NCI-H1694 (cell line): Measurements from ENCODE around the gene ZNF662.
A peak's percentile ranks its signal among the peaks of the same experiment; 100 is the strongest.
"Not testable (repeated sequence)": the region's sequence is repeated elsewhere in the genome, so short reads cannot be mapped to it uniquely, and the experiment has no call there.

ENCODE experiments used
- DNase-seq: peaks from one replicate; lab custom pipeline; 2025; lab: John Stamatoyannopoulos, UW

ZNF662 gene

DNA sequence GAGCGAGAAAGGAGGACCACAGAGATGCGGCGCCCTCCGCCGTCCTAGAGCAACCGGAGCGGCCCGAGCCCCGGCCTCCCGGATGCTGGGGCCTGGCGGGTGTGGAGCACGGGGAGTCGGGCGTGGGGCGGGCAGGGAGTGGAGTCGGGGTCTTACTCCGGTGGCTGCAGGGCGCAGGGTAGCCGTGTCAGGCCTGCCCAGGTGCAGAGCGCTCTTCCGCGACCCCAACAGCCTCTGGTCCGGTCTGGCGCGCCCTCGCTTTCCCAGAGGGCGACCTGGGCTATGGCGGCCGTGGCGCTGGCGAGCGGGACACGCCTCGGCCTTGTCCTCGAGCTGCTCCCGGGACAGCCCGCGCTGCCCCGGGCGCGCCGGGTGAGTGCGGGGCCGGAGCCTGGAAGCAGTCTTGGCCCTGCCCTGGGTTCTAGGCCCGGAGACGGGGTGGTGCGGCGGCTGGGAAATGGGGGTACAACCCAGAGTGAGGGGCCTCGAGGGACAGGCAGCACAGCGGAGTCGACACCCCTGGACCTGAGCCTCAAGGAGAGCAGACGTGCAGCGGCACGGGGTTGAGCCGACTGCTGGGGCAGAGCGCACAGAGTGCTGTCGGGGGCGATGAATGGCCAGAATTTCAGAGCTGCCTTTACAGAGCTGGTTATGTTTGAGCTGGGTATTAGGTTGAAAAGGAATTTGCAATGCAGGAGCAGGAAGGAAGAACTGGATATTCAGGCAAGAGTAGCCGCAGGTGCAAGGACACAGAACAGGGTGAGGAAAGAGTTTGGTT is at the start of gene ZNF662:
Gene ZNF662, plus strand, starts transcription at position 73 of the 778 bp plus-strand sequence. CDS start 1,973 bp downstream, outside the sequence.
- no peak for DNase-seq

DNA sequence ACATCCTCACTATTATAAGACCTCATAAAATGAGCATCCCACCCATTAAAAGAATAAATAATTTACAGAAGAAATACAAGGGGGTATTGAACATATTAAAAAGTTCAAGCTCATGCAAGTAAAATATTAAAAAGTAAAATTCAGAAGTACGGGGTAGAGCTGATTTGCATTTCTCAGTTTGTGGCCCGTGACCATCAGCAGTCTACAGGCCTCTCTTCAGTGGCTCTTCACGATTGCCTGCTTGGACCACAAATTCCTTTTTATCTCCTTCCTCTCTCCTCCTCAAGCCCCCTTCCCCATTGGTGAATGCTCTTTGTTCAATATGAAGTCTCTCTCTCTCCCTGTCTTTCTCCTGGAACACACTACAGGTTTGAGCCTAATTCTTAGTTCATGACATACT is 49.4 kb upstream of the ZNF662 start:
- no peak for DNase-seq

- no peak for DNase-seq
Observed at GRCh38 chr3:42864321-42864950, 41.5 kb upstream of the ZNF662 start.

GRCh38 chr3:42865256-42865655 is 40.7 kb upstream of the ZNF662 start:
- no peak for DNase-seq

DNA sequence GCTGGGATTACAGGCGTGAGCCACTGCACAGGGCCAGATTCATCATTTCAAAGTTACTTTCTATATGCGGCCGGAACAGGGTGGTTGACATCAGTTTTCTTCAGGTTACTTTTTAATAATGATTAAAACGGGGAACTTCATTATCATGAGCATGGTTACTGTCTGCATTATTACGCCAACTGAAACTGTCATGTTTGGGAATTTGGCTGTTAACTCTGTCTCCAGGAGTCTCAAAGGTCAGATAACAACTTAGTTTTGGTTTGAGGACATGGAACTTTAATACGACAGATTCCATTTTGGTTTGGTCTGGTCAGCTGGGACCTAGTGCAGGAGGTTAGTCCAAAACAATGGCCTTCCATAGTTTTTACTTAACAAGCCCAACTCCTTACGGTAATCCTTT is 38.8 kb upstream of the ZNF662 start:
- DNase-seq = no peak

GRCh38 chr3:42868841-42869240 is 37.1 kb upstream of the ZNF662 start:
- no peak for DNase-seq

DNA sequence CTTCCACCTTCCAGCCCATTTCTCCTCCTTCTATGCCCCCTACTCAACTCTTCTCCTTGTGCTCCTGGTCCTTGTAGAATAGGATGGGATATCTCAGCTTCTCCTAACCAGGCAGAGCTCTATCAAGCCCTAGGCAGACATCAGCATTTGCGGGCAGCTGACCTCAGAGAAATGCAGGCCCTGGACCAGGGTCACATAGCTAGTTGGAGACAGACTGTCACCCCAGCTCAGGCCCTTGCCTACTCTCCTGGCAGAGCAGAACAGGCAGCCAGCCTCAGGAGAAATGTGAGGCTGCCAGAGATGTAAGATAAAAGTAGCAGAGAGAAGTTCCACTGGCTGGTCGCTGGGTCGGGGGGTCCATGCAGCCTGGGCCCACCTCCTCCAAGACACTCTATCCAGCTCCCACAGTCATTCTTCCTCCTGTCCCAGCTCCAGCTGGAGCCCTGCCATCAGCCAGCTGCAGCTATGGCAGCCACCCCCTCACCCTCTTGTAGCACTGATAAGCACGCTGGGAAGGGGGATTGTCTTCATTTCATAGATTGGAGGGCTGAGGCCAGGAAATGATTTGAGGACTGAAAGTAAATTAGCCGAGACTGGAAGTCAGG is 34.2 kb upstream of the ZNF662 start:
- no peak for DNase-seq

GRCh38 chr3:42872718-42873117 is 33.2 kb upstream of the ZNF662 start:
- no peak for DNase-seq

- DNase-seq = no peak
Observed at GRCh38 chr3:42873221-42873982, 32.5 kb upstream of the ZNF662 start.

GRCh38 chr3:42874749-42875148 is 31.2 kb upstream of the ZNF662 start:
- no peak for DNase-seq

DNA sequence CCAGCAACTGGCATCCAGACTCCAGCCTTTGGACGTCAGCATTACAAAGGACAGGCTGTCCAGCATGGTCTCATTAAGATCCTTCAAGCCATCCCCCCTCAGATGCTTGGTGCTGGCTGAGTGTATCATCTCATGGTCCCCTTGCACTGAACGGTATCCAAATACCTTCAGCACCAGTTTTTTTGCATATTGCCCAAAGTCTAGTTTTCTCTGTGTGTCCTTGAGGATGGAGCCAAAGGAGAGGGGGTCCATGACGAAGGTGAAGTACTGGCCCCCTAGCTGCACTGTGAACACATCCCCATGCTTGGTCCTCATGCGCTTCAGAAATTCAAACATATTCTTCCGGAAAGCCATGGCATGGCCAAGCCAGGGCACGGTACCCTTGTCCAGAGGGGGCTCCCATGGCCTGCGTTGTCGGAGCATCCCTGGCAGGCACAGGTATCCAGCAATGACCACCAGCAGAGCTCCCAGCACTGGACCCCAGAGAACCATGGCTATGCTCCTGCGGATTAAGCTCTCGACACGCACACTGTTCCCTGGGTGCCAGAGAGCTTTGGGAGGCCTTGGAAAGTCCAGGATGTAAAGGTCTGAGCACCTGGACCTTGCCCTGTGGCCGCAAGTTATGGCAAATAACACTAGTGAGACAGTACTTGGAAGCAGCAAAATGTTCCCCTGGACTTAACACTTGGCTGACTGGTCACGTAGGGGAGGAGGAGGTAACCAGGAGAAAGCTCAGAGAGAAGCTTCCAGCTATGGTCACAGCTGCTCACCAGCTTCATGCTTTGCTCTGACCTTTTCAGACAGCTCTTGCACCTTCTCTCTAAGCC is 30.4 kb upstream of the ZNF662 start, which contains the start of gene CYP8B1:
Gene CYP8B1, minus strand, starts transcription at position 555 of the 827 bp plus-strand sequence. Its CDS starts 63 bp downstream, at position 492.
- no peak for DNase-seq

DNA sequence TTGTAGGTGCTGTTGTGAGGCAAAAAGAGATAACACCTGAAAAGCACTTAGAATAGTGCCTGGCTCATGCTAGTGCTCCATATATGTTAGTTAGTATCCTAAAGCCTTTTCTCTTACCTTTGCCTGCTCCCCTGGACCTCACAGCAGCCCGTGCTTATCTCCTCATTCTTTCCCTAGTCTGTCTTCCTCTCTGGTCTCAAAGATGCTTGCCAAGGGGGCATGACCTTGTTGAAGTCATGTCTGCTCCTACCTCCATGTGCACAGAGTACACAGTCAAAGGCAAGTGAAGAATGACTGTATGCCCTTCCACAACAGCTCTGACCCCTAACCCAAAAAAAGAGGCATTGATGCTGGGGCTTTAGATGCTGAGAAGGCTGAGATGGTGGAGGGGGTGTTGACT is 29.5 kb upstream of the ZNF662 start:
- DNase-seq = no peak

DNA sequence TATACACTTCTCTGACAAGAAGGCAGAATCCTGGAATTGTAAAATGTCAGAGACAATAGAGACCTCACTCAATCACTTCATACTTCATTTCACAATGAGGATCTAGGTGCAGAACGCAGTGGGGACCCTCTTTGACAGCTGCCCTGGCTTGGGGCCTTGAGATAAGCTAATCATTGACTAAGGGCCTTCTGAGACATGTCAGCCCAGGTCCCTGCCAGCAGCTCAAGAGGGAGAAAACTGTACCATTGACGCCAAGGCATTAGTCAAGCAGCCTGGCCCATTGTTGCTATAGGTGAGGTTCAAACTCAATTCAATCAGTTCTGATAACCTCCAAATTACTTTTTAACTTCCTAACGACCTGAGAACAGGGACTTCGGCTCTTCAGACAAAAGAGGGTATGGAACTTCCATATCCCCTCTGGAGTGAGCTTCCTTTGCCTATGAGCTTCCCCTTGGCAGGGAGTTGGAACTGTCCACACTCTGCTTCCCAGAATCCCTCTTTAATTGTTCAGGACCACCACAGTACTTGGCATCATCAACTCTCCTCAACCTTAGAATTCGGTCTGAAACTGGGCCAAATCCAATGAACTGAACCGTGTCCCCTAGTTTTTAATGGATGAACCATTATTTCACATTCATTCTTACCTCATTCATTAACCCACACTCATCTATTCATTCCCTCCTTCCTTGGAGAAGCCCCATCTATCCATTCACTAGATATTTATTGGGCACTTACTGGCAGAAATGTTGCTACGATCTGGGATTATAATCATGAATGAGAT is 28.8 kb upstream of the ZNF662 start:
- no peak for DNase-seq

DNA sequence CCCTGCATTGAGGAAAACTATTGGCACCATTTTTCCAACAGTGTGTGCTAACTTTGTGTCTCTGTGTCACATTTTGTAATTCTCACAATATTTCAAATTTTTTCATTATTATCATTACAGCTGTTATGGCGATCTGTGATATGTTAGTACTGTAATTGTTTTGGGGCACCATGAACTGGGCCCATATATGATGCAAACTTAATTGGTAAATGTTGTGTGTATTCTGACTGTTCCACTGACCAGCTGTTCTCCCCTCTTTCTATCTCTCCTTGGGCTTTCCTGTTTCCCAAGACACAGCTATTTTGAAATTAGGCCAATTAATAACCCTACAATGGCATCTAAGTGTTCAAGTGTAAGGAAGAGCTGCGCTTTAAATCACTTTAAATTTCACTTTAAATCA is 28.1 kb upstream of the ZNF662 start:
- DNase-seq = no peak

DNA sequence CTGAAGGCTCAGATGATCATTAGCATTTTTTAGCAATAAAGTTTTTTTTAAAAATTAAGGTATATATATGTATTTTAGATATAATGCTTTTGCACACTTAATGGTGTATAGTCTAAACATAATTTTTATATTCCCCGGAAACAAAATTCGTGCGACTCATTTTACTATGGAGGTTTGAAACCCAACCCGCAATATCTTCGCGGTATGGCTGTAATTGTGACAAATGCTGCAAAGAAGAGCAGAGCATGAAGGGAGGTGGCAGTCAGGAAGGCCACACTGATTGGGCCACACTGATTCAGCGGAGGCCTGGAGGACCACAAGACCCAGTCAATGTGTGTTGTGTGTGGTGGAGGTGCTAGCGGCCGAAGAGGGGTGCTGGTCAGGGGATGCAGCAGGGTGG is 25.8 kb upstream of the ZNF662 start:
- no peak for DNase-seq

- DNase-seq = peak; percentile 48
Observed at GRCh38 chr3:42880601-42881451, 25.1 kb upstream of the ZNF662 start.

DNA sequence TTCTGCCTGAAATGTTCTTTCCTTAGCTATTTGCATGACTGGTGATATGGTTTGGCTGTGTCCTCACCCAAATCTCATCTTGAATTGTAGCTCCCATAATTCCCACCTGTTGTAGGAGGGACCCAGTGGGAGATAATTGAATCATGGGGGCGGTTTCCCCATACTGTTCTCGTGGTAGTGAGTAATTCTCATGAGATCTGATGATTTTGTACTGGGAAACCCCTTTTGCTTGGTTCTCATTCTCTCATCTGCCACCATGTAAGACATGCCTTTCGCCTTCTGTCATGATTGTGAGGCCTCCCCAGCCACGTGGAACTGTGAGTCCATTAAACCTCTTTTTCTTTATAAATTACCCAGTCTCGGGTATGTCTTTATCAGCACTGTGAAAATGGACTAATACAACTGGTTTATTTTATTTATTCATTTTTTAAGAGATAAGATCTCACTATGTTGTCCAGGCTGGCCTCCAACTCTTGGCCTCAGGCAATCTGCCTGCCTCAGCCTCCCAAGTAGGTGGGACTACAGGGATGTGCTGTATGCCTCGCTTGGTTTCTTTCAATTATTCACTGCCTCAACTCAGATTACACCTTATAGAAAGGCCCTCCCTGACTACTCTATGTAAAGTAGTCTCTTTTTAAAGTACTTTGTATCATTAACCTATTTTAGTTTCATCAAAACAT is 22.6 kb upstream of the ZNF662 start:
- DNase-seq = not testable (repeated sequence)

GRCh38 chr3:42884324-42884723 is 21.6 kb upstream of the ZNF662 start:
- DNase-seq = no peak

DNA sequence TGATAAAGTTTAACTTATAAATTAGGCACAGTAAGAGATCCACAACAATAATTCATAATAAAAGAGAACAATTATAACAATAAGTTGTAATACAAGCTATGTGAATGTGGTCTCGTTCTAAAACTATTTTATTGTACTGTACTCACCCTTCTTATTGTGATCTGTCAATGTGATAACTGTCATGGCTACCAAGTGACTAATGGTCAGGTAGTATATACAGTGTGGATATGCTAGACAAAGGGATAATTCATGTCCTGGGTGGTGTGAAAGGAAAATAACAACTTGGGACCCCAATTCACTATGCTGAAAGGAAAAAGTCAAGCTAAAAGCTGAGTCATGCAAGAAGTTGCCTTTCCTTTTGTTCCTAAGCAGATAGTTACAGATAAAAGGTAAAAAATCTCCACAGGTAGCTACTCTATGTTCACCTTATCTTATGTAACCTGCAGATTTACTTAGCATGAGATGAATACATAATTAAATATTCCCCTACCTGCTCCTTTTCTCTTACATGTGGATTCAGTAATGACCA is 19.6 kb upstream of the ZNF662 start:
- DNase-seq = no peak
